Trophoblast cell (in vitro differentiated cells and primary cell): ENCODE data around the gene TMEM88.

ENCODE experiments used
- DNase-seq, 2 donors: peaks; one replicate each; pipeline ENCODE4 v3.0.0-alpha.2; 2016
- H2AFZ ChIP-seq: 2 replicates; pipeline ENCODE4 v1.6.1; 2013; ENCODE audit warnings: low read length, moderate library complexity, mild to moderate bottlenecking; ENCODE audit not compliant: insufficient read depth, poor library complexity
- H2AK5ac ChIP-seq: 2 replicates; pipeline ENCODE4 v1.6.1; 2013; ENCODE audit warnings: mild to moderate bottlenecking, low read length
- H2BK120ac ChIP-seq: 2 replicates; pipeline ENCODE4 v1.6.1; 2013; ENCODE audit warnings: low read length, mild to moderate bottlenecking, moderate library complexity; ENCODE audit not compliant: insufficient read depth, poor library complexity
- H2BK12ac ChIP-seq: 2 replicates; pipeline ENCODE4 v1.6.1; 2013; ENCODE audit warnings: mild to moderate bottlenecking, low read length, moderate library complexity
- H2BK5ac ChIP-seq: 2 replicates; pipeline ENCODE4 v1.6.1; 2013; ENCODE audit warnings: low read length, low read depth, moderate library complexity, mild to moderate bottlenecking; ENCODE audit not compliant: poor library complexity
- H3K14ac ChIP-seq: 2 replicates; pipeline ENCODE4 v1.6.1; 2013; ENCODE audit warnings: mild to moderate bottlenecking, low read length
- H3K18ac ChIP-seq: 2 replicates; pipeline ENCODE4 v1.6.1; 2013; ENCODE audit warnings: mild to moderate bottlenecking, low read length
- H3K23ac ChIP-seq: 2 replicates; pipeline ENCODE4 v1.6.1; 2013; ENCODE audit warnings: low read length
- H3K27ac ChIP-seq: 2 replicates; pipeline ENCODE4 v1.5.1; 2013; ENCODE audit warnings: low read depth, mild to moderate bottlenecking, inconsistent platforms, low read length, moderate library complexity
- H3K27me3 ChIP-seq: 2 replicates; pipeline ENCODE4 v1.6.1; 2013; ENCODE audit warnings: inconsistent platforms, mild to moderate bottlenecking, low read length, moderate library complexity; ENCODE audit not compliant: insufficient read depth
- H3K36me3 ChIP-seq, 2 experiments: 1 replicate in 1 of 2; 2 replicates in 1 of 2; pipeline ENCODE4 v1.6.1; 2013; ENCODE audit warnings: low read length in 2 of 2, mild to moderate bottlenecking in 2 of 2, moderate library complexity in 1 of 2; ENCODE audit not compliant: insufficient read depth in 2 of 2, control insufficient read depth in 1 of 2
- H3K4ac ChIP-seq: 2 replicates; pipeline ENCODE4 v1.6.1; 2013; ENCODE audit warnings: low read depth, mild to moderate bottlenecking, low read length, moderate library complexity
- H3K4me1 ChIP-seq, 2 experiments: 1 replicate in 1 of 2; 2 replicates in 1 of 2; pipeline ENCODE4 v1.6.1; 2013; ENCODE audit warnings: low read length in 2 of 2, mild to moderate bottlenecking in 2 of 2, moderate library complexity in 1 of 2; ENCODE audit not compliant: insufficient read depth in 2 of 2, control insufficient read depth in 1 of 2
- H3K4me2 ChIP-seq: 2 replicates; pipeline ENCODE4 v1.6.1; 2013; ENCODE audit warnings: inconsistent platforms, mild to moderate bottlenecking, low read length, moderate library complexity
- H3K4me3 ChIP-seq: 2 replicates; pipeline ENCODE4 v1.5.1; 2013; ENCODE audit warnings: mild to moderate bottlenecking, low read depth, low read length, inconsistent platforms
- H3K79me1 ChIP-seq: one replicate; pipeline ENCODE4 v1.6.1; 2013; ENCODE audit warnings: low read length
- H3K79me2 ChIP-seq: 2 replicates; pipeline ENCODE4 v1.6.1; 2013; ENCODE audit warnings: low read length, mild to moderate bottlenecking; ENCODE audit not compliant: control insufficient read depth, insufficient read depth, poor library complexity
- H3K9ac ChIP-seq: 2 replicates; pipeline ENCODE4 v1.6.1; 2013; ENCODE audit warnings: mild to moderate bottlenecking, low read length
- H3K9me3 ChIP-seq: 2 replicates; pipeline ENCODE4 v1.6.1; 2013; ENCODE audit warnings: low read depth, mild to moderate bottlenecking, control low read depth, inconsistent platforms, low read length; ENCODE audit not compliant: insufficient read depth
- H4K12ac ChIP-seq: 2 replicates; pipeline ENCODE4 v1.6.1; 2013; ENCODE audit warnings: low read depth, mild to moderate bottlenecking, low read length, moderate library complexity
- H4K8ac ChIP-seq: 2 replicates; pipeline ENCODE4 v1.6.1; 2013; ENCODE audit warnings: low read depth, mild to moderate bottlenecking, low read length, moderate library complexity
- H4K91ac ChIP-seq: one replicate; pipeline ENCODE4 v1.6.1; 2013; ENCODE audit warnings: low read depth, mild to moderate bottlenecking, low read length, moderate library complexity
- WGBS: extraction: QIAGEN DNeasy Blood & Tissue Kit; methylation state at CpG from one replicate; pipeline ENCODE4 v1.1.7; 2013; ENCODE audit warnings: missing lambda C conversion rate; ENCODE audit not compliant: insufficient read length, insufficient coverage; ENCODE audit errors: extremely low coverage; 5-methylcytosine and 5-hydroxymethylcytosine counted together

TMEM88 gene

DNA sequence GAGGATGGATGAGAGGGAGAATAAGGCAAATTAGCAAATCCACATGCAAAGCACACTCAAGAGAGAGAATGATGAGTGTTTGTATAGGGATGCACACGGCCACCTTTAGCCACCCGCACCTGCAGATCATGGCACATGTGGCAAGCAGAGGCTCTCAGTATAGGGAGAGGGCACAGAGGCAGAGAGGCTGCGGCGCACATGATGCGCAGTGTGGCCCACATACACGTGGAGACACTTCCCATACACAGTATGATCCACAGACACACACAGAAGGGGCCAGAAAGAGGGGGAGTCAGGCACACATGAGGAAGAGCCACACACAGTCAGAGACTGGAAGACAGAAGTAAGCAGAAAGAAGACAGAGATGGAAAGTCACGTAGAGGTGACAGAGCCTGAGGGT, 27.2 kb downstream of the TMEM88 start:
- Histone ChIP-seq H3K9me3 (no peaks in the 10 kb centered on the region), H3K36me3 (peaks cover 8 to 18% of the 10 kb centered on the region in 2 experiments), H2BK120ac (no peak overlapping the region), H3K4ac (no peak overlapping the region), H3K4me2 (no peak overlapping the region), H3K79me1 (peaks cover 21% of the 10 kb centered on the region), H3K27me3 (no peaks in the 10 kb centered on the region), H2AK5ac (no peak overlapping the region), H4K91ac (no peak overlapping the region), H2BK12ac (no peak overlapping the region), H3K79me2 (peaks cover 6% of the 10 kb centered on the region), H4K12ac (no peak overlapping the region), H3K4me1 (peaks cover 4 to 9% of the 10 kb centered on the region in 2 experiments), H3K23ac (no peak overlapping the region), H2AFZ (no peak overlapping the region), H3K14ac (no peak overlapping the region), H3K4me3 (no peak overlapping the region), H3K27ac (no peak overlapping the region), H3K9ac (no peak overlapping the region), H2BK5ac (no peak overlapping the region), H3K18ac (no peak overlapping the region), H4K8ac (no peak overlapping the region)
- WGBS = no CpG with 5 or more reads among the region's 7 CpGs
- DNase-seq = no peak

DNA sequence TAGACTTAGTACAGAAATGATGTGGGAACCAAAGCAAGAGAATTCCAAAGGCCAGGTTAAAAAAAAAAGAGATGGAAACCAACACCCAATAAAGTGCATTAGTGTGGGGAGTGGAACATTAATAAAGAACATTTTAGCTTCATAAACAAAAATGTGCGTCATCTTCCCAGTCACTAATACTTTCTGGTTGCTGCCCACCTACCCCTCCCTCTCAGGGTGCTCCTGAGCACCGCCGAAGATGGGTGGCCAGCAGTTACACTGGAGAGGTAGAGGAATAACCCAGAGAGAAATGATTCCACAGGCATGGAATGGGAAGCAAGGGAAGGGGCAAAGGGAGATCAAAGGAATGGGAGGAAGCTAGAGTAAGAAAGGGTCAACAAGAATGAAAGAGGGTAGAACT, 27.8 kb downstream of the TMEM88 start:
- peaks cover 8 to 18% of the 10 kb centered on the region in 2 experiments for H3K36me3 ChIP-seq
- H3K27ac ChIP-seq = no peak overlapping the region
- no peak overlapping the region for H4K91ac ChIP-seq
- no peak overlapping the region for H3K4me3 ChIP-seq
- no peak overlapping the region for H2BK5ac ChIP-seq
- no peak for DNase-seq
- H2AK5ac ChIP-seq = no peak overlapping the region
- no peaks in the 10 kb centered on the region for H3K9me3 ChIP-seq
- H3K4me2 ChIP-seq = no peak overlapping the region
- WGBS = no CpG with 5 or more reads among the region's 3 CpGs
- H3K79me2 ChIP-seq = peaks cover 6% of the 10 kb centered on the region
- no peak overlapping the region for H3K4ac ChIP-seq
- peaks cover 4 to 9% of the 10 kb centered on the region in 2 experiments for H3K4me1 ChIP-seq
- H2BK12ac ChIP-seq = no peak overlapping the region
- no peak overlapping the region for H2BK120ac ChIP-seq
- no peak overlapping the region for H4K8ac ChIP-seq
- peaks cover 23% of the 10 kb centered on the region for H3K79me1 ChIP-seq
- no peak overlapping the region for H3K14ac ChIP-seq
- no peaks in the 10 kb centered on the region for H3K27me3 ChIP-seq
- no peak overlapping the region for H2AFZ ChIP-seq
- no peak overlapping the region for H3K23ac ChIP-seq
- no peak overlapping the region for H3K18ac ChIP-seq
- no peak overlapping the region for H3K9ac ChIP-seq
- no peak overlapping the region for H4K12ac ChIP-seq

DNA sequence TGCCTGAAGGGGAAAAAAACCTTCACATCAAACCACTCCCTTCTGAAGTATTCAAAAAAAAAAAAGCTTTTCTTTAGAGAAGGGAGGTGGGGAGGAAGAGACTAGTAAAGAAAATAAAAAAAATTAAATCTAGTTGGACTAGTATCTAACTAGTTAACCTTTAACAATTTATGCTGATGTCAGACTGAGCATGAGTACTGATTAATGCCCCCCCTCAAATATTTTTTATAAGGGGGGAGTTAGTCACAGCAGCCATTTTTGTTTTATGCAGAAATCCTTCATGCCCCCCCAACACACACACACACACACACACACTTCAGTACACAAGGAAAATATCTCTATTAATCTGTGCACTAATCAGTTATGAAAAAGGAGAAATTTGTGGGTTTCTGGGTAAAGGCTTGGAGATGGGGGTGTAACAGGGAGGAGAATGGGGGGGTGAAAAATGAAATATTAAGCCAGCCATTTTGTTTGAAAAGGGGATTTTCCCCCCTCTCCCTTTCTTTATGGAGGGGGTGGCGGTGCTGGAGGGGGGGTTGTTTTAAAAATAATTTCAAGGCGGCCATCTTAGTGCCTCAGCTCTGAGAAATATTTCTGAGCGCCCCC, 29.0 kb downstream of the TMEM88 start:
- Histone ChIP-seq H3K27me3 (no peaks in the 10 kb centered on the region), H4K12ac (no peak overlapping the region), H3K4me2 (peak overlapping the region; percentile 45), H4K8ac (no peak overlapping the region), H3K4ac (no peak overlapping the region), H2AK5ac (no peak overlapping the region), H3K36me3 (peaks cover 6 to 15% of the 10 kb centered on the region in 2 experiments), H3K4me1 (peaks cover 15 to 19% of the 10 kb centered on the region in 2 experiments), H3K23ac (no peak overlapping the region), H2BK120ac (no peak overlapping the region), H2BK12ac (no peak overlapping the region), H3K9ac (no peak overlapping the region), H3K79me1 (peaks cover 32% of the 10 kb centered on the region), H3K27ac (no peak overlapping the region), H3K14ac (no peak overlapping the region), H4K91ac (no peak overlapping the region), H3K9me3 (no peaks in the 10 kb centered on the region), H2BK5ac (no peak overlapping the region), H3K79me2 (peaks cover 14% of the 10 kb centered on the region), H3K4me3 (no peak overlapping the region), H2AFZ (no peak overlapping the region), H3K18ac (no peak overlapping the region)
- DNase-seq = no peak
- WGBS = no CpG with 5 or more reads among the region's 3 CpGs

DNA sequence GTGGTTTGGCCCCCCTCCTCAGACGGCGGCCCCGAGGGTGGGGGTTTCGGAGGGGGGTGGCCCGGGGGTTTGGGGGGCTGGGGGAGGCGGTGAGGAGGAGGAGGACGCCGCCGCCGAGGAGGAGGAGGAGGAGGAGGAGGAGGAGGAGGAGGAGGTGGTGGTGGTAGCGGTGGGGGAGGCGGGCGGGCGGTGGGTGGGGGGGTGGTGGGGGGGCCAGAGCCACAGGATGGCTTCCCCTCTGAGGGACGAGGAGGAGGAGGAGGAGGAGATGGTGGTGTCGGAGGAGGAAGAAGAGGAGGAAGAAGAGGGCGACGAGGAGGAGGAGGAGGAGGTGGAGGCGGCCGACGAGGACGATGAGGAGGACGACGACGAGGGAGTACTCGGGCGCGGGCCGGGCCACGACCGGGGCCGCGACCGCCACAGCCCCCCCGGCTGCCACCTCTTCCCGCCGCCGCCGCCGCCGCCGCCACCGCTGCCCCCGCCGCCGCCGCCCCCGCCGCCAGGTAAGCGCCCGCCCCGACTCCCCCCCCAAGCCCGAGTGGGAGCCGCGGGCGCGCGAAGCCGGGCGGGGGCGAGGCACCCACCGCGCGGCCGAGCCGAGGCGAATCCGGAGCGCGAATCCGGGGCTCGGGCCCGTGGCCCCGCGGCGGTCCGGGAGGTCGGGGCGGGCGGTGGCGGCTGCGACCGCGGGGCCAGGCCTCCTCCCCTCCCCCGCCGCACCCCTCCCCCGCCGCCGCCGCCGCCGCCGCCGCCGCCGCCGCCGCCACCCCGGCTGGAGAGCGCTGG, 29.9 kb downstream of the TMEM88 start:
- peak overlapping the region; percentile 71 for H4K12ac ChIP-seq
- H3K4me1 ChIP-seq = peaks cover 24 to 28% of the 10 kb centered on the region in 2 experiments
- H3K18ac ChIP-seq = peak overlapping the region; percentile 83
- peak overlapping the region; percentile 85 for H3K27ac ChIP-seq
- peak overlapping the region; percentile 49 for H2AFZ ChIP-seq
- peak overlapping the region; percentile 91 for H3K14ac ChIP-seq
- no peak overlapping the region for H2AK5ac ChIP-seq
- no peak overlapping the region for H3K23ac ChIP-seq
- H3K9ac ChIP-seq = peak overlapping the region; percentile 77
- peak in 1 of 2 donors; percentile 17 for DNase-seq
- H4K8ac ChIP-seq = peak overlapping the region; percentile 57
- peaks cover 37% of the 10 kb centered on the region for H3K79me1 ChIP-seq
- H3K36me3 ChIP-seq = peaks cover 6 to 12% of the 10 kb centered on the region in 2 experiments
- peak overlapping the region; percentile 94 for H3K4me2 ChIP-seq
- no CpG with 5 or more reads among the region's 100 CpGs for WGBS
- peak overlapping the region; percentile 52 for H2BK120ac ChIP-seq
- H3K27me3 ChIP-seq = no peaks in the 10 kb centered on the region
- peak overlapping the region; percentile 84 for H3K4ac ChIP-seq
- H4K91ac ChIP-seq = peak overlapping the region; percentile 89
- no peak overlapping the region for H2BK12ac ChIP-seq
- peak overlapping the region; percentile 89 for H3K4me3 ChIP-seq
- H3K79me2 ChIP-seq = peaks cover 17% of the 10 kb centered on the region
- no peaks in the 10 kb centered on the region for H3K9me3 ChIP-seq
- H2BK5ac ChIP-seq = peak overlapping the region; percentile 80
